IMR-90 (cell line): Measurements from ENCODE around the gene CFAP58.
A peak's percentile ranks its signal among the peaks of the same experiment; 100 is the strongest.

Source experiments
- CHD1 ChIP-seq: IDR thresholded peaks from 2 replicates; pipeline ENCODE4 v1.6.1; 2012; ENCODE audit warnings: low read depth, low read length, improper control_type of control experiment
- CTCF ChIP-seq: conservative IDR thresholded peaks from 2 replicates; pipeline ENCODE4 v1.5.1; 2012; ENCODE audit warnings: mild to moderate bottlenecking, low read depth, low read length, improper control_type of control experiment
- ELK1 ChIP-seq: fragments of 150-350 bp; IDR thresholded peaks from 2 replicates; pipeline ENCODE4 v1.6.1; 2016; ENCODE audit warnings: low read depth, mild to moderate bottlenecking, low read length, moderate library complexity, borderline replicate concordance
- MAFK ChIP-seq: IDR thresholded peaks from 2 replicates; pipeline ENCODE4 v1.6.1; 2012; ENCODE audit warnings: low read depth, low read length, improper control_type of control experiment
- MAZ ChIP-seq: IDR thresholded peaks from 2 replicates; pipeline ENCODE4 v1.6.1; 2012; ENCODE audit warnings: low read depth, mild to moderate bottlenecking, low read length, improper control_type of control experiment, moderate library complexity, borderline replicate concordance
- POLR2A ChIP-seq: IDR thresholded peaks from 2 replicates; pipeline ENCODE4 v1.6.1; 2012; ENCODE audit warnings: mild to moderate bottlenecking, low read depth, low read length
- RCOR1 ChIP-seq: IDR thresholded peaks from 2 replicates; pipeline ENCODE4 v1.6.1; 2012; ENCODE audit warnings: mild to moderate bottlenecking, low read length, improper control_type of control experiment; ENCODE audit not compliant: insufficient replicate concordance
- RFX5 ChIP-seq: IDR thresholded peaks from 2 replicates; pipeline ENCODE4 v1.8.0; 2012; ENCODE audit warnings: low read depth, mild to moderate bottlenecking, low read length, moderate library complexity
- USF2 ChIP-seq: fragments of 150-350 bp; IDR thresholded peaks from 2 replicates; pipeline ENCODE4 v1.6.1; 2017; ENCODE audit warnings: mild to moderate bottlenecking, antibody characterized with exemption, low read length, low read depth

- no peak for TF ChIP-seq RFX5
- no peak; the same call in 1 of the 2 replicates for TF ChIP-seq CTCF
- peak; percentile 97 for TF ChIP-seq POLR2A
- TF ChIP-seq CHD1: peak; percentile 76; the same call in 1 of the 2 replicates
- TF ChIP-seq USF2: no peak
- peak; percentile 10; the same call in 1 of the 2 replicates for TF ChIP-seq MAZ
- no peak for TF ChIP-seq ELK1
- no peak for TF ChIP-seq RCOR1
- TF ChIP-seq MAFK: no peak
Measured at GRCh38 chr10:104337985-104338735, 15.5 kb upstream of the CFAP58 start, which contains the start of gene ITPRIP.
